Activated CD8-positive, alpha-beta memory T cell treated with anti-CD3 and anti-CD28 coated beads, Interleukin-2, amount 50 U/mL, for 24 hours (primary cell): ENCODE data around the gene LBHD1.
"Not testable (repeated sequence)": the region's sequence is repeated elsewhere in the genome, so short reads cannot be mapped to it uniquely, and the experiment has no call there.

ENCODE experiments used
- DNase-seq: peaks from one replicate; pipeline ENCODE4 v3.0.0-alpha.2; 2020; ENCODE audit errors: extremely low read depth

The LBHD1 gene

DNA sequence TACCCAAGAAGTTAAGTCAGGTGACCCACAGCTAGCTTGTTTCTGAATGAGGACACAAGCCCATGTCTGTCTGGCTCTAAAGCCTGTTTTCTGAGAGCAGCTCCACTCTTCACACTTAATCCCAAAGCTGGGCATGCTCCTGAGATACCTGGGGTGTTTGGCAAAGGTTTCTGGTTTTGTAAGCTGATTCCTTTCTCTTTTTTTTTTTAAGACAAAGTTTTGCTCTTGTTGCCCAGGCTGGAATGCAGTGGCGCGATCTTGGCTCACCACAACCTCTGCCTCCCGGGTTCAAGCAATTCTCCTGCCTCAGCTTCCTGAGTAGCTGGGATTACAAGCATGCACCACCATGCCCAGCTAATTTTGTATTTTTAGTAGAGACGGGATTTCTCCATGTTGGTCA is 21.6 kb upstream of the LBHD1 start:
- not testable (repeated sequence) for DNase-seq

DNA sequence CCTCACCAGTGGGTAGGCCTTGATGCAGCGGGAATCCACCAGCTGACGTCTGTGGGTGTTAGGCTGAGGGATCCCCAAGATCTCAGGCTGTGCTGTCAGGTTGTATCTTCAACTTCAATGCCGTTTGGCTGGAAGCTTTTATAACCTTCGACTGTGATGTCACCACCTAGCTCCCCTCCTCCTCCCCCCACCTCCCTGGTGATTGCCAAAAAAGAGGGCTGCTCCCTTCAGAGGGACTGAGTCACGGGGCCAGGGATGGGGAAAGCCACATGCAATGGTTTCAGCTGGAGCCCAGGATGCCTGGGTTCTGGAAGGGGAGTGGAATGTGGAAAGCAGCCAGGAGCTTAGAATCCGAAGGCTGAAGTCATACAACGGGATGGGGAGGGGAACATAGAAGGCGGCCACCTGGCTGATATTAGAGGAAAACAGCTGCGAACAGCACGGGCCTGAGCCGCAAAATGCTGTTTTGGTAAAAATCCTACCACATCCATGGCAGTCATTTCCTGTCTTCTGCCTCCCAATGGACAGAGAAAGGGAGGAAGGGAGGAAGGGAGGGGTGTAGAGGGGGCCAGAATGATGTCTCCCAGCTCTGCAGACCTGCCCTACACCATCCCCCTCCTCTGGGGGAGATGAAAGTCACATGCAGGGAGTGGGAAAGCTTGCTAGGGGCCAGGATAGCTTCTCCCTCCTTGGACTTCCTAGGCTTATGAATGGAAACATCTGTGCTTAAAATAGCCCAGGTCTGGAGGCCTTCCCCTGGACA is 17.5 kb upstream of the LBHD1 start, which contains the start of gene LRRN4CL:
LRRN4CL (minus strand) TSS at position 110 of the 763 bp plus-strand sequence. CDS start 1,022 bp downstream, outside the sequence.
- no peak for DNase-seq

GRCh38 chr11:62688491-62688890 is 16.4 kb upstream of the LBHD1 start:
- DNase-seq: no peak

DNA sequence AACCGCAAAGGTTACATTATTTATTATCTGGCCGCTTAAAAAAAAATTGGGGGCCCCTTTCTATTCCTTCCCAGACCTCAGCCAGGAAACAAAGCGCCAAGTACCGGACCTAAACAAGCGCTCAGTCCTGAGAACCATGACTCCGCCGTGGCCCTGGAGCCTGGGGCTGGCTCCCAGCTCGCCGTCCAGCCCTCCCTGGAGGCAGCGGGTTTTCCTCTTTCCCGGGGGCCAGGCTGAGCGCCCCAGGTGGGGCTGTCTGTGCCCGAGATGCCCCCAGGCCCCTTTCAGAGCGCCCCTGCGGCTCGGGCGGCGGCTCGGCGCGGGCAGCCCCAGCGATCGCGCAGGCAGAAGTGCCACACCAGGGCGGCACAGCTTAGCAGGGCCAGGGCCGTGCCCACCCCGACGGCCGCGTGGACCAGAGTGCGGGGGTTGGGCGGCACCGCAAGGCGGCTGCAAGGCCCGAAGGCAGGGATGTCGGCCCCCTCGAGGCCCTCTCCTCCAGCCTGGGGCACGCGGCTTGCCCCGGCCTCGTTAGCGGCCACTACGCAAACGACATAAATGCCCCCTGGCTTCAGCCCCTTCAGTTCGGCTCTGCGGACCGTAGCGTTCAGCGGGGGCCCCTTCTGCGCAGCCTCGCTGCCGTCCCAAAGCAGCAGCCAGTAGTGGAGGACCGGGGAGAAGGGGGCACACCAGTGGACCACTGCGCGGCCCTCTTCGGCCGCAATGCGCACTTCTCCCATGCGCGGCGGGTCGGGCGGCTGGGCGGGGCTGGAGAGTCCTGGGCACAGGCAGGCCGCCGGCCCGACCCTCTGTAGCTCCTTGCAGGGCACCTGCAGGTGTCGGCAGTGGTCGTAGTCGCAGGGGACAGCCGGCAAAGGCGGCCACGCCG is 15.7 kb upstream of the LBHD1 start:
- no peak for DNase-seq

GRCh38 chr11:62682518-62682917 is 10.5 kb upstream of the LBHD1 start:
- DNase-seq: no peak

DNA sequence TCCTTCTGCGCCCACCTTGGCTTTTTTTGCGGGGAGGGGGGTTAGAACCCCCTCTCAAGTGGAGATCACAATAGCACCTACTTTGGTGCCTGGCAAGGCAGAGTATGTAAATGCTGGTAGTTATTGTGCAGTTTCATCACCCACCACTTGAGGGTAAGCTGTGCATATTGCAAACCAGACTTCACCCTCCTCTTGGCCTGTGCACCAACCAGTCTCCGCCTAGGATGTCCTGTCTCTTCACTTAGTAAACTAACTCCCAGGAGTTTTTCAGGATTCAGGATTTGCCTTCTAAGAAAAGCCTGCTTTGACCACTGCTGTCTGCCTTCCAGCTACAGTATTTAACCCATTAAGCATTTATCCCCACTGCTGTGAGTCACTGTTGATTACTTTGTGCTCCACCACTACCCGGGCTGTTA is 8.8 kb upstream of the LBHD1 start:
- DNase-seq: no peak

DNA sequence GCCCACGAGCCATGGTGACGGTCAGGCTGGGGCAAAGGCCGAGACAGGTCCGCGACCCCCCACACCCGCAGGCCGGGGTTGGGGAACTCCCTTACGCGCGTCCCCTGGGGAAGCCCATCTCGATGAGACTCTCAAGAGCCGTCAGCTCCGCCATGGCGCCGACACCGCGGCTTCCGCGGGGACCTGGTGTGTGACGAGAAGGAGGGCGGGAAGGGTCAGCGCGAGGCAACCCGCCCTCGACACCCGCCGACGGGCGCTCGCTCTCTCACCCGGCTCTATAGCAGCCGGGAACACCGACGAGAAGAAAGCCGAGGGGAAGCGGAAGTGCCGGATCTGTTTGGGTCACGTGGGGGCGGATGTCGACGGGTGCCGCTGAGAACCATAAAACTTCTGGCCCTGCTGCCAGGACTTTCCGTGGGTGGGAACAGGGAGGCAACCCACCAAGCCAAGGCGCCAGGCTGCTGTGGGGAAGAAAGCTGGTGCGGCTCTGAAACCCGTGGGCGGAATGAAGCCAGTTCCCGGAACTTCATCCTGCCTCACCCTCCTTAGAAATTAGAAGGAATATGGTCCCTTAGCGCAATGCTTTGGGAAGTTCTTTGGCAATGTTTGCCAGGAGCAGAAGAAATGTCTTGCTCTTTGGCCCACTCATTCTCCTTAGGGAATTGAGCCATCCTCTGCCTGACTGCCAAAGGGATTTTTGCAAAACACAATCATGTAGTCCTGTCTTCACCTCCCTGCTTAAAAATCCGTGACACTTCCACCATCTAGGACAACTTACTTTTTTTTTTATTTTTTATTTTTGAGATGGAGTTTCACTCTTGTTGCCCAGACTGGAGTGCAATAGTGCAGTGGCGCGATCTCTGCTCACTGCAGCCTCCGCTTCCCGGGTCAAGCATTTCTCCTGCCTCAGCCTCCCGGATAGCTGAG is 7.0 kb upstream of the LBHD1 start, which contains the start of gene UBXN1:
UBXN1 (minus strand) TSS at position 304 of the 927 bp plus-strand sequence; CDS start at position 154, 150 bp downstream.
- DNase-seq: peak; percentile 77

DNA sequence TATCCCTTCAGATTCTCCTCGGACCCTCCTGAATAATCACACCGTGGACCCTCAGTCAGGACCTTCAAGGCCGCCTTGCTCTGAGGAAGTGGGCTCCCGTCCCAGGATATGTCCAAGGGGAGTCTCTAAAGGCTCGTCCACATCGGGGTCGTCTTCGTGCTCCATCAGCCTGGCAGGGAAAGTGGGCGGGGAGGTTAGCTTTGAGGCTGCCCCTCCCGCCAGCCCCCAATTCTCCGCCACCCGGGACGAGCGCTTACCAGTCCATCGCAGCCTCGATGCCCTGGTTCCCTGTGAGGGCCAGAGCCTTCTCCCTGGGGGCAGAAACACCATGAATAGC is 6.3 kb upstream of the LBHD1 start:
- no peak for DNase-seq

- DNase-seq: no peak
These were observed 5.6 kb upstream of the LBHD1 start for GRCh38 chr11:62677714-62678113.

DNA sequence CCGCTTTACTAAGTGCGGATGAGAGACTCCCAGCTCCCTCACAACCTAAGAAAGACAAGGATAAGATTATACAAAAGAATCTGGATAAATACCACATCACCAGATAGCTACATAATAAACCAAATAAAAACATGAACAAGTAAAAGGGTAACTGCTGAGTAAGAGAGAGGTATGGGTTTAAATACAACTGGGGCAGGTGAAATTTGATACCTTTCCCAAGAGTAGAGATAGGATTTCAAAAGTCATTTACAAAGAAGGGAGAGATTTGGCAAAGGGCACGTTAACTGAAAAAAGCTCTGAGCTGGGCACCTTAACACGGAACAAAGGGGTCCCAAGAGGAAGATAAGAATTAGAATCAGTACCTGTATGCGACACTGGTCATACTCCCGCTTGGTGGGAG is 5.1 kb upstream of the LBHD1 start:
- DNase-seq: no peak

- no peak for DNase-seq
These were observed 4.6 kb upstream of the LBHD1 start for GRCh38 chr11:62676698-62677097.

DNA sequence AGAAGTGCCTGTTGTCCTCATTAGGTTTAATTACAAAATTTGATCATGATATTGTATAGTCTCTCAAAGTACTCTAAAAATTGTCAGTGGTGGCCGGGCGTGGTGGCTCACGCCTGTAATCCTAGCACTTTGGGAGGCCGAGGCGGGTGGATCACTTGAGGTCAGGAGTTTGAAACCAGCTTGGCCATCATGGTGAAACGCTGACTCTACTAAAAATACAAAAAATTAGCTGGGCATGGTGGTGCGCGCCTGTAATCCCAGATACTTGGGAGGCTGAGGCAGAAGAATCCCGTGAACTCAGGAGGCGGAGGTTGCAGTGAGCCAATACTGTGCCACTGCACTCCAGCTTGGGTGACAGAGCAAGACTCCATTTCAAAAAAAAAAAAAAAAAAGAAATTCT is 3.3 kb upstream of the LBHD1 start:
- DNase-seq: not testable (repeated sequence)

- DNase-seq: no peak
These were observed 1.1 kb upstream of the LBHD1 start for GRCh38 chr11:62673196-62673525.

DNA sequence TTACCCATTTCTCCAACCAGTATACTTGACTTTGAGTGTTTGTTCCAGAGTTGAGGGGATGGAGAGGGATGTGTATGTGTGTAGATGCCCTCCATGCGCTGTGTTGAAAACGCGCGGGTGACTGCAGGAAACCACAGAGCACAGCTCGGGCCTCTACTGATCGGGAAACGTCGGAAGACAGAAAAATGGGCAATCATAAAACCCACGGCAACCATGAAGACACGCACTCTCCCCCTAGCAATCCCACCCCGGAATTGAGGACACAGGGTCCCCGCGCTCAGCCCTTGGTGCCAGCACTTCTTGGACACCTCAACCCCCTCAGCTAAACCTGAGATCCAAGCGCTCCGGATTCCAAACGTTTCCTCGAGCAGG is 845 bp downstream of the LBHD1 start:
- DNase-seq: no peak

DNA sequence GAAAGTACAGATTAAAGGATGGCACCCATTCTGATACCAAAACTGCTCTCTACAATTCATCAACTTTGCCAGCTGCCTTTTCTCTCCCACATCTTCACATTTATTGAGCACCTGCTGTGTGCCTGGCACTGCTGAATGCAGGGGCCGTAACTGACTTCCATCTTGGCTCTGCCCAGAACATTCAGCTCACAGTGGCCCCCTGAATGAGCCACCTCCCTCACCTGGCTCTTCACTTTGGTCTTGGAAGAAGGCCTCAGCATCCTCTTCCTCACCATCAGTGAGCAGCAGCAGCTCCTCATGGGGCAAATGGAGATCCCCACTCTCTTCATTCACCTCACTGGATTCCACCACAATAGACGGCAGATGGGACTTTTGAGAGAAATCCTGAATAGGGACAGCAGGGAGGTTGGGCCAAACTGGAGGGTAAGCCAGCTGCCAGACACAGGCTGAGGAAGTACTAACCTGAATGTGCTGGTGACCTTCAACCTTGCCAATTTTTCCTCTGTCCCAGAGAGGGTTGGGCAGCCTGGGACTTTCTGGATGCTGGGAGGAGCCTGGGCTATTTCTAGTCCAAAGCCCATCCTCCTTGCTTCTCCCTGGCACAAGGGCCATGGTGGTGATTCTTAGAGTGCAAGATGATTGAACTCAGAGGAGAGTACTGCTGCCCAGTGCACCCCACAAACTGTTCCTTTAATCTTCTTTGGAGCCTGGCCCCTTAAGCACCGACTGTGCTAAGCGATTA is 2.5 kb downstream of the LBHD1 start:
- no peak for DNase-seq

- DNase-seq: no peak
These were observed 4.6 kb downstream of the LBHD1 start for GRCh38 chr11:62667460-62667859.

DNA sequence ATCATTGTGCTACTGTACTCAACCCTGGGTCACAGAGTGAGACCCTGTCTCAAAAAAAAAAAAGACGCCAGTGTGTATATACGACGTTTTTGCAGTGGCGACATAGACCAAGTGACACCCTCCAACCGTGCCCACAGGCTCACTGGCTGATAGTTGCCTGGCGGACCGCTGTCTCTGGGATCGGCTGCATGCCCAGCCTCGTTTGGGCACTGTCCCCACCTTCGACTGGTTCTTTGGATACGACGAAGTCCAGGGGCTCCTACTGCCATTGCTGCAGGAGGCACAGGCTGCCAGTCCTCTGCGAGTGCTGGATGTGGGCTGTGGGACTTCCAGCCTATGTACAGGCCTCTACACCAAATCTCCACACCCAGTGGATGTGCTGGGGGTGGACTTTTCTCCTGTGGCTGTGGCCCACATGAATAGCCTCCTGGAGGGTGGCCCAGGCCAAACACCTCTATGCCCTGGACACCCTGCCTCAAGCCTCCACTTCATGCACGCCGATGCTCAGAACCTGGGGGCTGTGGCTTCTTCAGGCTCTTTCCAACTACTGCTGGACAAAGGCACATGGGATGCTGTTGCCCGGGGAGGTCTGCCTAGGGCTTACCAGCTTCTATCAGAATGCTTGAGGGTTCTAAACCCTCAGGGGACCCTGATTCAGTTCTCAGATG is 5.7 kb downstream of the LBHD1 start:
- no peak for DNase-seq

DNA sequence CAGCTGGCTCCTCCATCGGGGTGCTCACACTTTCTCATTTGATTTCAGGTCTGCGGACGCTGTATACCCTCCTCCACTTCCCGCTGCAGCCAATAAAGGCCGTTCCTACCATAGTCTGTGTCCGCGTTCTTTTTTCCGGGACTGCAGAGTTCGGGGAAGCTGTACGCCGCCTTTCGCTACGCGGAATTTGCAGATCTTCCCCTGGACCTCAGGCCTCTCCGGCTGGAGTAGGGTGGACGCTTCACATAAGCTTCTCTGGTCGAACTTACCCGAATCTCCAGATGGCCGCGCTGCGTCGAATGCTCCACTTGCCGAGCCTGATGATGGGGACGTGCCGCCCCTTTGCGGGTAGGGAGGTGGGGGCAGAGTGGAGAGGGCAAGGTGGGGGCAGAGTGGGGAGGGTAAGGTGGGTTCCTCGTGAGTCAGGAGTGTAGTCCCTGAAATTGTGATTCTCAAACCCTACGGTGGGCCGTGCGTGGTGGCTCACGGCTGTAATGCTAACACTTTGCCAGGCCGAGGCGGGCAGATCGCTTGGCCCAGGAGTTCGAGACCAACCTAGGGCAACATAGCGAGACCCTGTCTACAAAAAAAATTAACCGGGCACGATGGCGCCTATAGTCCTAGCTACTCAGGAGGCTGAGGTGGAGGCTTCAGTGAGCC is 6.3 kb downstream of the LBHD1 start:
- no peak for DNase-seq

- peak; percentile 92 for DNase-seq
These were observed 6.9 kb downstream of the LBHD1 start, which contains the start of the genes C11orf98 and CSKMT for GRCh38 chr11:62665075-62665598. TSS of gene C11orf98 (minus strand) at chr11:62665210. CDS start at chr11:62665169, 41 bp downstream. TSS of gene CSKMT (plus strand) at chr11:62665312. CDS start at chr11:62665880, 568 bp downstream.
